Sigmoid colon (tissue), 4 donors: ENCODE data around the gene XIRP2.

ENCODE experiments used
- CTCF ChIP-seq, 4 experiments: fragments of 450-650 bp in 3 of 4; fragments of 200-600 bp in 1 of 4; IDR thresholded peaks; one replicate each; pipeline ENCODE4 v1.5.1; 2016 to 2019; ENCODE audit warnings: antibody characterized with exemption in 4 of 4, mild to moderate bottlenecking in 3 of 4, moderate library complexity in 2 of 4
- POLR2A ChIP-seq, 2 donors: fragments of 450-650 bp; IDR thresholded peaks; one replicate each; pipeline ENCODE4 v1.6.1; 2016; ENCODE audit warnings: antibody characterized with exemption in 2 of 2, mild to moderate bottlenecking in 2 of 2, moderate library complexity in 2 of 2
- POLR2AphosphoS5 ChIP-seq, 4 donors: sonication (generic); formaldehyde crosslinking; IDR thresholded peaks; one replicate each; pipeline ENCODE4 v1.6.1; 2017; ENCODE audit warnings: antibody characterized with exemption in 4 of 4

- no peak for TF ChIP-seq POLR2A (IDR thresholded peaks at IDR 0.05)
- TF ChIP-seq CTCF (IDR thresholded peaks at IDR 0.05), result no peak
- no peak for TF ChIP-seq POLR2AphosphoS5 (IDR thresholded peaks at IDR 0.05)
Measured at GRCh38 chr2:167059173-167059572, 170.9 kb downstream of the XIRP2 start.
